H1 (cell line): ENCODE measurements around the gene SLC27A5. TPM values are rescaled to one million over a fixed set of nuclear protein-coding genes. Genes with fewer than 3 reads are reported as not detected.

Experiments used
- CTCF ChIA-PET: fragments of 300-600 bp; sonication (Branson Sonifier 250); formaldehyde crosslinking; loops from one replicate; lab custom pipeline; 2021; ENCODE audit not compliant: partially characterized antibody; lab: Charles Lee
- POLR2A ChIA-PET: fragments of 300-600 bp; sonication (Branson Sonifier 250); formaldehyde crosslinking; loops from one replicate; lab custom pipeline; 2021; ENCODE audit warnings: inconsistent platforms; ENCODE audit not compliant: partially characterized antibody; lab: Charles Lee
- DNase-seq, 2 experiments: peaks; one replicate each; pipeline versions ENCODE4 v3.0.0 to v3.0.0-alpha.2; 2010 to 2022; ENCODE audit warnings: low spot score in 2 of 2, low read depth in 1 of 2, mixed read lengths in 1 of 2
- FAIRE-seq: peaks from 2 replicates; lab custom pipeline; 2011; peaks lifted over from hg19 to GRCh38; lab: Jason Lieb, UNC
- H2AFZ ChIP-seq: 2 replicates; pipeline ENCODE4 v1.8.1; 2012; ENCODE audit warnings: low read length, inconsistent platforms
- H2AK5ac ChIP-seq: 2 replicates; pipeline ENCODE4 v1.6.1; 2013; ENCODE audit warnings: low read depth, low read length
- H2BK120ac ChIP-seq: replicated peaks from 2 replicates; pipeline ENCODE3; 2013; ENCODE audit warnings: low read depth, low read length, inconsistent platforms
- H2BK12ac ChIP-seq: 2 replicates; pipeline ENCODE4 v1.6.1; 2013; ENCODE audit warnings: low read depth, low read length
- H2BK15ac ChIP-seq: 2 replicates; pipeline ENCODE4 v1.6.1; 2013; ENCODE audit warnings: low read length
- H2BK20ac ChIP-seq: 2 replicates; pipeline ENCODE4 v1.6.1; 2013; ENCODE audit warnings: low read length
- H2BK5ac ChIP-seq: 2 replicates; pipeline ENCODE4 v1.6.1; 2013; ENCODE audit warnings: low read depth, low read length
- H3K14ac ChIP-seq: 2 replicates; pipeline ENCODE4 v1.6.1; 2013; ENCODE audit warnings: inconsistent platforms; ENCODE audit not compliant: insufficient read length
- H3K18ac ChIP-seq: 2 replicates; pipeline ENCODE4 v1.6.1; 2013; ENCODE audit warnings: low read length; ENCODE audit errors: extremely low read depth
- H3K23ac ChIP-seq: 2 replicates; pipeline ENCODE4 v1.6.1; 2013; ENCODE audit warnings: inconsistent platforms; ENCODE audit not compliant: insufficient read length
- H3K23me2 ChIP-seq: 2 replicates; pipeline ENCODE4 v1.6.1; 2013; ENCODE audit warnings: low read depth, low read length
- H3K27ac ChIP-seq: 2 replicates; pipeline ENCODE4 v1.6.1; 2011; ENCODE audit warnings: low read depth, low read length, inconsistent platforms
- H3K27me3 ChIP-seq, 4 experiments: replicated peaks in 1 of 4; 1 replicate in 1 of 4; 2 replicates in 3 of 4; pipeline versions ENCODE4 v1.6.1 to v1.8.1; 2011 to 2013; ENCODE audit warnings: low read length in 3 of 4, mild to moderate bottlenecking in 3 of 4, inconsistent platforms in 2 of 4, mixed read lengths in 2 of 4, moderate library complexity in 1 of 4; ENCODE audit not compliant: control insufficient read depth in 3 of 4, insufficient read depth in 3 of 4; ENCODE audit errors: extremely low read depth in 1 of 4
- H3K36me3 ChIP-seq, 4 experiments: 2 replicates each; pipeline versions ENCODE4 v1.6.1 to v1.8.1; 2011 to 2013; ENCODE audit warnings: mild to moderate bottlenecking in 4 of 4, low read length in 3 of 4, moderate library complexity in 2 of 4, control low read depth in 1 of 4, inconsistent platforms in 1 of 4; ENCODE audit not compliant: insufficient read depth in 4 of 4, control insufficient read depth in 2 of 4
- H3K4ac ChIP-seq: replicated peaks from 2 replicates; pipeline ENCODE3; 2013; ENCODE audit warnings: low read length, low read depth, mixed read lengths, inconsistent platforms; ENCODE audit not compliant: insufficient read length
- H3K4me1 ChIP-seq, 4 experiments: replicated peaks in 1 of 4; 1 replicate in 1 of 4; 2 replicates in 3 of 4; pipeline versions ENCODE4 v1.6.1 to v1.8.1; 2011 to 2013; ENCODE audit warnings: low read length in 3 of 4, inconsistent platforms in 2 of 4, mixed read lengths in 1 of 4; ENCODE audit not compliant: insufficient read depth in 4 of 4, control insufficient read depth in 3 of 4
- H3K4me2 ChIP-seq, 2 experiments: 2 replicates each; pipeline versions ENCODE4 v1.6.1 to v1.8.1; 2011 to 2013; ENCODE audit warnings: low read depth in 2 of 2, low read length in 2 of 2, control low read depth in 1 of 2, inconsistent platforms in 1 of 2, mild to moderate bottlenecking in 1 of 2; ENCODE audit not compliant: insufficient read depth in 1 of 2
- H3K4me3 ChIP-seq, 4 experiments: fragments of 200-600, 300-600 bp in 1 of 4; sonication (generic), shearing (Covaris generic), sonication (Bioruptor Twin) in 1 of 4; 2 replicates each; pipeline versions ENCODE4 v1.5.1 to v1.8.1; 2011 to 2016; ENCODE audit warnings: low read length in 4 of 4, low read depth in 3 of 4, control low read depth in 2 of 4, inconsistent platforms in 2 of 4, mild to moderate bottlenecking in 2 of 4, mixed read lengths in 1 of 4, moderate library complexity in 1 of 4; ENCODE audit not compliant: insufficient read depth in 2 of 4; ENCODE audit errors: extremely low read depth in 1 of 4
- H3K56ac ChIP-seq: replicated peaks from 2 replicates; pipeline ENCODE3; 2013; ENCODE audit warnings: low read depth, mild to moderate bottlenecking, mixed read lengths, low read length, inconsistent platforms; ENCODE audit not compliant: insufficient read length
- H3K79me1 ChIP-seq: 2 replicates; pipeline ENCODE4 v1.6.1; 2013; ENCODE audit warnings: low read depth, low read length, control low read depth
- H3K79me2 ChIP-seq, 2 experiments: 2 replicates each; pipeline versions ENCODE4 v1.6.1 to v1.8.1; 2012 to 2013; ENCODE audit warnings: low read length in 2 of 2, mild to moderate bottlenecking in 2 of 2, inconsistent platforms in 1 of 2; ENCODE audit not compliant: insufficient read depth in 2 of 2, control insufficient read depth in 1 of 2
- H3K9ac ChIP-seq, 4 experiments: replicated peaks in 1 of 4; 1 replicate in 1 of 4; 2 replicates in 3 of 4; pipeline versions ENCODE4 v1.6.1 to v1.8.1; 2011 to 2013; ENCODE audit warnings: low read depth in 3 of 4, low read length in 3 of 4, control low read depth in 2 of 4, mild to moderate bottlenecking in 2 of 4, moderate library complexity in 2 of 4, inconsistent platforms in 1 of 4; ENCODE audit errors: extremely low read depth in 1 of 4
- H3K9me3 ChIP-seq, 2 experiments: 2 replicates each; pipeline versions ENCODE4 v1.6.1 to v1.8.1; 2012 to 2013; ENCODE audit warnings: mild to moderate bottlenecking in 2 of 2, moderate library complexity in 2 of 2, control low read depth in 1 of 2, inconsistent platforms in 1 of 2, low read depth in 1 of 2, low read length in 1 of 2, mixed read lengths in 1 of 2; ENCODE audit not compliant: insufficient read depth in 2 of 2
- H4K20me1 ChIP-seq, 2 experiments: replicated peaks in 1 of 2; 2 replicates each; pipeline versions ENCODE3 to v1.8.1; 2011 to 2013; ENCODE audit warnings: inconsistent platforms in 2 of 2, low read length in 2 of 2, mild to moderate bottlenecking in 1 of 2; ENCODE audit not compliant: insufficient read depth in 2 of 2, control insufficient read depth in 1 of 2
- H4K5ac ChIP-seq: 2 replicates; pipeline ENCODE4 v1.6.1; 2013; ENCODE audit warnings: low read length, low read depth, mixed read lengths, inconsistent platforms; ENCODE audit not compliant: insufficient read length
- H4K8ac ChIP-seq: 2 replicates; pipeline ENCODE4 v1.8.0; 2013; ENCODE audit warnings: mild to moderate bottlenecking, moderate library complexity, low read length, inconsistent platforms; ENCODE audit not compliant: insufficient read depth; ENCODE audit errors: extremely low read depth
- H4K91ac ChIP-seq: replicated peaks from 2 replicates; pipeline ENCODE3; 2013; ENCODE audit warnings: low read length, mixed read lengths, inconsistent platforms; ENCODE audit not compliant: insufficient read length
- EP300 ChIP-seq, 2 experiments: IDR thresholded peaks; 1 replicate in 1 of 2; 2 replicates in 1 of 2; pipeline ENCODE4 v1.6.1; 2011 to 2012; ENCODE audit warnings: low read depth in 2 of 2, low read length in 2 of 2, mild to moderate bottlenecking in 2 of 2, borderline replicate concordance in 1 of 2, inconsistent platforms in 1 of 2, moderate library complexity in 1 of 2
- NANOG ChIP-seq: IDR thresholded peaks from 2 replicates; pipeline ENCODE4 v1.6.1; 2011; ENCODE audit warnings: low read length, low read depth, mild to moderate bottlenecking, inconsistent platforms; ENCODE audit not compliant: insufficient read depth, poor library complexity, severe bottlenecking
- NRF1 ChIP-seq: IDR thresholded peaks from 2 replicates; pipeline ENCODE4 v1.6.1; 2011; ENCODE audit warnings: mild to moderate bottlenecking, low read depth, low read length, improper control_type of control experiment
- POLR2AphosphoS5 ChIP-seq: IDR thresholded peaks from 2 replicates; pipeline ENCODE4 v1.6.1; 2011; ENCODE audit warnings: low read depth, low read length
- RBBP5 ChIP-seq: IDR thresholded peaks from 2 replicates; pipeline ENCODE4 v1.7.1; 2012; ENCODE audit warnings: low read depth, mild to moderate bottlenecking, inconsistent platforms, low read length, moderate library complexity, borderline replicate concordance
- SIN3A ChIP-seq, 2 experiments: IDR thresholded peaks in 1 of 2; conservative IDR thresholded peaks in 1 of 2; 2 replicates each; pipeline ENCODE4 v1.6.1; 2011 to 2012; ENCODE audit warnings: low read length in 2 of 2, improper control_type of control experiment in 1 of 2, low read depth in 1 of 2, mild to moderate bottlenecking in 1 of 2
- TAF7 ChIP-seq: optimal IDR thresholded peaks from 2 replicates; pipeline ENCODE3; 2011; ENCODE audit warnings: low read depth, mild to moderate bottlenecking, inconsistent platforms, low read length, moderate library complexity, borderline replicate concordance
- WGBS, 2 experiments: shearing (Covaris generic) in 1 of 2; methylation state at CpG; one replicate each; pipeline versions ENCODE4 v1.1.6 to v1.1.7; 2013 to 2015; ENCODE audit warnings: low lambda C conversion rate in 2 of 2, mixed read lengths in 2 of 2, inconsistent platforms in 1 of 2, low coverage in 1 of 2, missing lambda C conversion rate in 1 of 2; ENCODE audit not compliant: insufficient replicate concordance in 2 of 2, insufficient coverage in 1 of 2, insufficient read length in 1 of 2; ENCODE audit errors: extremely low coverage in 1 of 2, missing lambda C conversion rate in 1 of 2; 5-methylcytosine and 5-hydroxymethylcytosine counted together
- polyA plus RNA-seq, 7 experiments: library from polyadenylated mRNA; depleted of rRNA in 3 of 7; stranded (reverse) in 5 of 7; unstranded in 2 of 7; fragments of >200 nt in 5 of 7; fragments of 200-250 nt in 2 of 7; gene quantifications; 1 replicate in 5 of 7; 2 replicates in 1 of 7; 4 replicates in 1 of 7; pipeline versions ENCODE4 v1.2.1 to v1.2.3, GENCODE V29; 2011 to 2013; ENCODE audit warnings: missing spikeins in 2 of 7, mixed read lengths in 2 of 7
- total RNA-seq: library from RNA; stranded (reverse); fragmentation: NEBNext Ultra II Directional; extraction: Animal tissue kit (Norgen Biotek cat#: 25700); gene quantifications from 2 replicates; pipeline ENCODE4 v1.2.1, GENCODE V29; 2021
- TF ChIP-seq, protein P1 (sequence below), 3 experiments: IDR thresholded peaks; 1 replicate in 2 of 3; 2 replicates in 1 of 3; pipeline versions ENCODE4 v1.5.1 to v1.6.1; 2011; ENCODE audit warnings: low read length in 3 of 3, mild to moderate bottlenecking in 3 of 3, inconsistent platforms in 2 of 3, low read depth in 1 of 3, moderate library complexity in 1 of 3; ENCODE audit not compliant: insufficient read depth in 1 of 3; ENCODE audit errors: control extremely low read depth in 1 of 3

SLC27A5 gene
- total and polyA plus RNA-seq, 2 of the 8 experiments (the other 6 are each of a cell fraction or from before 2014, with no cell fraction given): 25.1 to 80.5 TPM

DNA sequence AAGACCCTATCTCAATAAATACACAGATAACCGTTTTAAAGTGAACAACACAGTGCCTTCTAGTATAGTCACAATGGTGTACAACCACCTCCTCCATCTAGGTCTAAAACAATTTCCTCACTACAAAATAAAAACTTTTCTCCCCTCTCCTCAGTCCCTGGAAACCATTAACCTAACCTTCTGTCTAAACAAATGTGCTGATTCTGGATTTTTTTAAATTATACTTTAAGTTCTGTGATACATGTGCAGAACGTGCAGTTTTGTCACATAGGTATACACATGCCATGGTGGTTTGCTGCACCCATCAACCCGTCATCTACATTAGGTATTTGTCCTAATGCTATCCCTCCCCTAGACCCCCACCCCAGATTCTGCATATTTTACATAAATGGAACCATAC lies 17.6 kb upstream of the SLC27A5 start:
- no peak overlapping the region for H2BK20ac ChIP-seq
- DNase-seq: no peak
- ChIA-PET POLR2A (interaction anchor here (1.5 to 21.3 kb wide), 4 partner anchors 9 to 46 kb away, joined by 3 to 650 read pairs (median 14); partner anchors contain the start of genes CHMP2A, TRIM28 and ZBTB45), CTCF (interaction anchor here (0.9 kb wide), 1 partner anchor 10 kb away, joined by 3 read pairs; no protein-coding TSS in a partner anchor)
- no peak overlapping the region for H3K27ac ChIP-seq
- H3K56ac ChIP-seq: no peak overlapping the region
- H3K18ac ChIP-seq: no peak overlapping the region
- H3K9me3 ChIP-seq: no peaks in the 10 kb centered on the region
- no peak overlapping the region for H3K4ac ChIP-seq
- WGBS, 2 experiments: 81% methylated on average over 3 of the region's 3 CpGs; no CpG with 5 or more reads in 1 of the 2 experiments
- peaks cover 0 to 3% (median 0%) of the 10 kb centered on the region in 4 experiments; a peak in 1 of 7 replicates for H3K4me1 ChIP-seq
- H3K79me1 ChIP-seq: no peaks in the 10 kb centered on the region
- H3K23me2 ChIP-seq: no peaks in the 10 kb centered on the region
- no peak overlapping the region for H2AFZ ChIP-seq
- no peak overlapping the region for H3K14ac ChIP-seq
- H3K4me2 ChIP-seq: no peak overlapping the region
- H3K79me2 ChIP-seq: no peaks in the 10 kb centered on the region
- H2BK5ac ChIP-seq: no peak overlapping the region
- no peak overlapping the region for H3K9ac ChIP-seq
- no peak for FAIRE-seq
- no peak overlapping the region for H2BK120ac ChIP-seq
- H4K5ac ChIP-seq: no peak overlapping the region
- no peak overlapping the region for H4K8ac ChIP-seq
- H4K20me1 ChIP-seq: no peaks in the 10 kb centered on the region
- H3K4me3 ChIP-seq: no peak overlapping the region
- H3K23ac ChIP-seq: no peak overlapping the region
- peaks cover 0 to 4% (median 0%) of the 10 kb centered on the region in 4 experiments; a peak in 1 of 7 replicates for H3K27me3 ChIP-seq
- no peak overlapping the region for H2BK12ac ChIP-seq
- no peak for TF ChIP-seq SIN3A (conservative IDR thresholded peaks at IDR 0.05 in 1 of 2, IDR thresholded peaks at IDR 0.05 in 1 of 2; ENCODE audit: low read depth in 1 of 2, low read length in 2 of 2)
- TF ChIP-seq NANOG: no peak
- no peak for TF ChIP-seq POLR2AphosphoS5
- TF ChIP-seq RBBP5: no peak
- TF ChIP-seq, protein P1, sequence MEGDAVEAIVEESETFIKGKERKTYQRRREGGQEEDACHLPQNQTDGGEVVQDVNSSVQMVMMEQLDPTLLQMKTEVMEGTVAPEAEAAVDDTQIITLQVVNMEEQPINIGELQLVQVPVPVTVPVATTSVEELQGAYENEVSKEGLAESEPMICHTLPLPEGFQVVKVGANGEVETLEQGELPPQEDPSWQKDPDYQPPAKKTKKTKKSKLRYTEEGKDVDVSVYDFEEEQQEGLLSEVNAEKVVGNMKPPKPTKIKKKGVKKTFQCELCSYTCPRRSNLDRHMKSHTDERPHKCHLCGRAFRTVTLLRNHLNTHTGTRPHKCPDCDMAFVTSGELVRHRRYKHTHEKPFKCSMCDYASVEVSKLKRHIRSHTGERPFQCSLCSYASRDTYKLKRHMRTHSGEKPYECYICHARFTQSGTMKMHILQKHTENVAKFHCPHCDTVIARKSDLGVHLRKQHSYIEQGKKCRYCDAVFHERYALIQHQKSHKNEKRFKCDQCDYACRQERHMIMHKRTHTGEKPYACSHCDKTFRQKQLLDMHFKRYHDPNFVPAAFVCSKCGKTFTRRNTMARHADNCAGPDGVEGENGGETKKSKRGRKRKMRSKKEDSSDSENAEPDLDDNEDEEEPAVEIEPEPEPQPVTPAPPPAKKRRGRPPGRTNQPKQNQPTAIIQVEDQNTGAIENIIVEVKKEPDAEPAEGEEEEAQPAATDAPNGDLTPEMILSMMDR (IDR thresholded peaks at IDR 0.05; ENCODE audit: control extremely low read depth in 1 of 3, insufficient read depth in 1 of 3, low read depth in 1 of 3, low read length in 3 of 3): no peak
- no peak for TF ChIP-seq EP300 (IDR thresholded peaks at IDR 0.05; ENCODE audit: borderline replicate concordance in 1 of 2, low read depth in 2 of 2, low read length in 2 of 2)
- TF ChIP-seq TAF7: no peak
- no peak for TF ChIP-seq NRF1
- TF ChIP-seq, all 59 proteins: peak for 0
- H2AK5ac ChIP-seq: no peak overlapping the region
- no peaks in the 10 kb centered on the region for H3K36me3 ChIP-seq
- no peak overlapping the region for H4K91ac ChIP-seq
- no peak overlapping the region for H2BK15ac ChIP-seq
